PC-9 (cell line): ENCODE measurements around the gene CPEB1. TPM values are rescaled to one million over a fixed set of nuclear protein-coding genes. Genes with fewer than 3 reads are reported as not detected.
"Not testable (repeated sequence)": the region's sequence is repeated elsewhere in the genome, so short reads cannot be mapped to it uniquely, and the experiment has no call there.

Experiments used
- BruUV-seq: library from RNA; stranded (reverse); fragments of 400-500 nt; replicated peaks from 2 replicates; lab custom pipeline; 2021; lab: Mats Ljungman, UMichigan
- CTCF ChIA-PET: fragments of 300-600 bp; sonication (Branson Sonifier 250); formaldehyde crosslinking; loops from one replicate; lab custom pipeline; 2022; ENCODE audit warnings: antibody characterized with exemption; lab: Charles Lee
- POLR2A ChIA-PET: fragments of 300-600 bp; sonication (Branson Sonifier 250); formaldehyde crosslinking; loops from one replicate; lab custom pipeline; 2022; ENCODE audit warnings: antibody characterized with exemption; ENCODE audit not compliant: unreplicated experiment; lab: Charles Lee
- DNase-seq, 2 experiments: peaks; one replicate each; pipeline versions ENCODE4 v3.0.0 to v3.0.0-alpha.2; 2015 to 2022; ENCODE audit warnings: mixed read lengths in 1 of 2
- H2AFZ ChIP-seq: fragments of 200-600 bp; sonication (generic); 2 replicates; pipeline ENCODE4 v1.8.1; 2017; ENCODE audit warnings: antibody characterized with exemption
- H3F3A ChIP-seq: fragments of 200-600 bp; sonication (generic); 2 replicates; pipeline ENCODE4 v1.8.1; 2017; ENCODE audit warnings: antibody characterized with exemption, mild to moderate bottlenecking, low read depth; ENCODE audit not compliant: insufficient read depth
- H3K27ac ChIP-seq: fragments of 200-600 bp; sonication (generic); 2 replicates; pipeline ENCODE4 v1.6.1; 2016; ENCODE audit warnings: mixed run types
- H3K27me3 ChIP-seq: fragments of 200-600 bp; sonication (generic); 2 replicates; pipeline ENCODE4 v1.6.1; 2016; ENCODE audit warnings: low read depth, mixed run types; ENCODE audit not compliant: insufficient read depth
- H3K36me3 ChIP-seq: fragments of 200-600 bp; sonication (generic); 2 replicates; pipeline ENCODE4 v1.6.1; 2016; ENCODE audit warnings: low read depth, mixed run types
- H3K4me1 ChIP-seq: fragments of 200-600 bp; sonication (generic); replicated peaks from 2 replicates; pipeline ENCODE4 v1.6.1; 2016; ENCODE audit warnings: mixed run types; ENCODE audit not compliant: insufficient read depth
- H3K4me2 ChIP-seq: fragments of 200-600 bp; sonication (generic); 2 replicates; pipeline ENCODE4 v1.6.1; 2017; ENCODE audit warnings: mixed run types
- H3K4me3 ChIP-seq: fragments of 200-600 bp; sonication (generic); 2 replicates; pipeline ENCODE4 v1.6.1; 2016; ENCODE audit warnings: mixed run types
- H3K79me2 ChIP-seq: fragments of 200-600 bp; sonication (generic); 2 replicates; pipeline ENCODE4 v1.6.1; 2017; ENCODE audit warnings: low read depth, mixed run types
- H3K9me2 ChIP-seq: fragments of 200-600 bp; sonication (generic); 2 replicates; pipeline ENCODE4 v1.8.1; 2017; ENCODE audit warnings: mild to moderate bottlenecking; ENCODE audit not compliant: insufficient read depth
- H3K9me3 ChIP-seq: fragments of 200-600 bp; sonication (generic); 2 replicates; pipeline ENCODE4 v1.8.1; 2016; ENCODE audit warnings: low read depth; ENCODE audit not compliant: insufficient read depth
- H4K20me1 ChIP-seq: fragments of 200-600 bp; sonication (generic); 2 replicates; pipeline ENCODE4 v1.8.1; 2017; ENCODE audit not compliant: insufficient read depth
- CTCF ChIP-seq: fragments of 200-600 bp; sonication (generic); conservative IDR thresholded peaks from 2 replicates; pipeline ENCODE4 v1.6.1; 2017; ENCODE audit warnings: mixed run types, antibody characterized with exemption, mild to moderate bottlenecking, moderate library complexity
- EZH2 ChIP-seq: fragments of 200-600 bp; sonication (generic); IDR thresholded peaks from 2 replicates; pipeline ENCODE4 v1.8.0; 2017; ENCODE audit warnings: antibody characterized with exemption, low read depth
- intact Hi-C: fragments of 100-400 bp; cut with micrococcal nuclease; formaldehyde crosslinking; loops from one replicate; pipeline ENCODE4 v1.10.0; 2022; ENCODE audit not compliant: unreplicated experiment
- total RNA-seq: library from RNA; stranded (reverse); gene quantifications from 2 replicates; pipeline ENCODE4 v1.2.3, GENCODE V29; 2021

Gene CPEB1
- total RNA-seq, 1 experiment from 2014 or later = not detected

- no TSS peak for BruUV-seq
- Histone ChIP-seq H4K20me1 (peaks cover 4% of the 10 kb centered on the region; the same call in 1 of the 2 replicates), H3K27ac (no peak overlapping the region), H3K27me3 (no peaks in the 10 kb centered on the region), H3K4me3 (peak overlapping the region; percentile 42; the same call in 1 of the 2 replicates), H3K36me3 (0 out of 2 replicates have a peak, but pooled peaks cover under 1% of the 10 kb centered on the region), H3K4me2 (peak overlapping the region; percentile 75), H3K79me2 (no peaks in the 10 kb centered on the region), H3K9me2 (no peaks in the 10 kb centered on the region), H2AFZ (peak overlapping the region; percentile 73; the same call in 1 of the 2 replicates), H3K4me1 (no peaks in the 10 kb centered on the region), H3F3A (peaks cover 35% of the 10 kb centered on the region), H3K9me3 (no peaks in the 10 kb centered on the region)
- TF ChIP-seq EZH2 (no peak), CTCF (peak; percentile 97)
- intact Hi-C loops = loop anchor here (2.0 kb wide), 1 partner anchor 470 kb away; no protein-coding TSS in a partner anchor
- ChIA-PET CTCF (interaction anchor here (0.6 to 1.1 kb wide), 4 partner anchors 28 to 1037 kb away, joined by 3 to 10 read pairs (median 4); no protein-coding TSS in a partner anchor), POLR2A (no interaction called here)
- peak; percentile 48 to 75 for DNase-seq
Measured at GRCh38 chr15:82530606-82531379, 116.4 kb downstream of the CPEB1 start.

GRCh38 chr15:82530006-82530405 lies 117.2 kb downstream of the CPEB1 start:
- Histone ChIP-seq H3K27ac (no peak overlapping the region), H3K79me2 (no peaks in the 10 kb centered on the region), H3F3A (peaks cover 27% of the 10 kb centered on the region), H3K9me2 (no peaks in the 10 kb centered on the region), H3K4me3 (no peak overlapping the region), H3K27me3 (no peaks in the 10 kb centered on the region), H3K4me2 (no peak overlapping the region), H3K9me3 (no peaks in the 10 kb centered on the region), H4K20me1 (no peaks in the 10 kb centered on the region), H3K36me3 (no peaks in the 10 kb centered on the region), H3K4me1 (no peaks in the 10 kb centered on the region), H2AFZ (no peak overlapping the region)
- ChIA-PET CTCF (no interaction called here), POLR2A (no interaction called here)
- no TSS peak for BruUV-seq
- intact Hi-C loops = loop anchor here (2.0 kb wide), 1 partner anchor 471 kb away; no protein-coding TSS in a partner anchor
- TF ChIP-seq CTCF = no peak
- TF ChIP-seq EZH2 = no peak
- DNase-seq = no peak

- H3K9me2 ChIP-seq, DNase-seq, H4K20me1 ChIP-seq, H3K4me2 ChIP-seq, H2AFZ ChIP-seq, H3K79me2 ChIP-seq, BruUV-seq, POLR2A ChIA-PET, H3K4me3 ChIP-seq, H3K27me3 ChIP-seq, H3F3A ChIP-seq, H3K27ac ChIP-seq, H3K36me3 ChIP-seq, H3K9me3 ChIP-seq, H3K4me1 ChIP-seq, intact Hi-C loops, CTCF ChIA-PET: not testable (repeated sequence)
Measured at GRCh38 chr15:82513587-82513986, 133.6 kb downstream of the CPEB1 start.

GRCh38 chr15:82507693-82508092 lies 139.5 kb downstream of the CPEB1 start:
- DNase-seq, CTCF ChIA-PET, H3K4me3 ChIP-seq, intact Hi-C loops, H3K9me2 ChIP-seq, BruUV-seq, H3K9me3 ChIP-seq, H3K79me2 ChIP-seq, H3K27ac ChIP-seq, H3K4me1 ChIP-seq, H3K27me3 ChIP-seq, H2AFZ ChIP-seq, H3K4me2 ChIP-seq, H4K20me1 ChIP-seq, H3F3A ChIP-seq, POLR2A ChIA-PET, H3K36me3 ChIP-seq: not testable (repeated sequence)

- H3K4me3 ChIP-seq, H3K36me3 ChIP-seq, intact Hi-C loops, H2AFZ ChIP-seq, H3K27me3 ChIP-seq, H3F3A ChIP-seq, DNase-seq, POLR2A ChIA-PET, H3K79me2 ChIP-seq, H3K9me3 ChIP-seq, H4K20me1 ChIP-seq, BruUV-seq, H3K4me2 ChIP-seq, H3K27ac ChIP-seq, H3K9me2 ChIP-seq, CTCF ChIA-PET, H3K4me1 ChIP-seq: not testable (repeated sequence)
Measured at GRCh38 chr15:82507087-82507486, 140.1 kb downstream of the CPEB1 start.

GRCh38 chr15:82505842-82506241 lies 141.3 kb downstream of the CPEB1 start:
- H3K27me3 ChIP-seq, BruUV-seq, H3K9me3 ChIP-seq, CTCF ChIA-PET, H3K79me2 ChIP-seq, H4K20me1 ChIP-seq, H2AFZ ChIP-seq, POLR2A ChIA-PET, intact Hi-C loops, H3F3A ChIP-seq, H3K36me3 ChIP-seq, H3K4me1 ChIP-seq, H3K9me2 ChIP-seq, H3K4me2 ChIP-seq, H3K4me3 ChIP-seq, H3K27ac ChIP-seq, DNase-seq: not testable (repeated sequence)
